GM12878 (cell line): Measurements from ENCODE around the gene NOVA2. TPM values are rescaled to one million over a fixed set of nuclear protein-coding genes. Genes with fewer than 3 reads are reported as not detected.

Source experiments
- ATAC-seq: fragments of 200-7000 bp; cut with Tn5 transposase; 3 replicates; pipeline ENCODE4 v1.9.1; 2020; ENCODE audit warnings: mild to moderate bottlenecking, moderate library complexity
- BruUV-seq: library from RNA; stranded (reverse); fragments of 400-500 nt; replicated peaks from 2 replicates; lab custom pipeline; 2021; lab: Mats Ljungman, UMichigan
- CTCF ChIA-PET: fragments of 300-600 bp; sonication (Branson Sonifier 250); formaldehyde crosslinking; extraction: SDS; loops from one replicate; lab custom pipeline; 2021; ENCODE audit warnings: inconsistent platforms; lab: Yijun Ruan, JAX
- POLR2A ChIA-PET: fragments of 350-600 bp; formaldehyde crosslinking; extraction: SDS; loops from one replicate; lab custom pipeline; 2021; ENCODE audit warnings: inconsistent platforms; lab: Charles Lee
- RAD21 ChIA-PET: fragments of 300-600 bp; sonication (Branson Sonifier 250); formaldehyde crosslinking; loops from one replicate; lab custom pipeline; 2023; ENCODE audit warnings: antibody characterized with exemption; ENCODE audit not compliant: unreplicated experiment; lab: Charles Lee
- SMC1A ChIA-PET: fragments of 300-600 bp; sonication (Branson Sonifier 250); formaldehyde crosslinking; loops from one replicate; lab custom pipeline; 2023; ENCODE audit not compliant: unreplicated experiment, uncharacterized antibody; lab: Charles Lee
- DNase-seq: peaks from one replicate; pipeline ENCODE4 v3.0.0-alpha.2; 2011; ENCODE audit warnings: low read depth, low spot score
- FAIRE-seq: peaks from 3 replicates; lab custom pipeline; 2011; peaks lifted over from hg19 to GRCh38; lab: Jason Lieb, UNC
- H2AFZ ChIP-seq: 2 replicates; pipeline ENCODE4 v1.6.0; 2011; ENCODE audit warnings: low read depth, low read length, control low read depth; ENCODE audit not compliant: control insufficient read depth
- H3K27ac ChIP-seq: 2 replicates; pipeline ENCODE4 v1.5.1; 2011; ENCODE audit warnings: control low read depth; ENCODE audit not compliant: control insufficient read depth, insufficient read depth
- H3K27me3 ChIP-seq, 2 experiments: replicated peaks in 1 of 2; 2 replicates each; pipeline versions ENCODE4 v1.6.0 to v1.6.1; 2011; ENCODE audit warnings: low read length in 1 of 2; ENCODE audit not compliant: control insufficient read depth in 2 of 2, insufficient read depth in 2 of 2
- H3K36me3 ChIP-seq, 2 experiments: 2 replicates each; pipeline ENCODE4 v1.5.1; 2011; ENCODE audit warnings: low read length in 1 of 2; ENCODE audit not compliant: control insufficient read depth in 2 of 2, insufficient read depth in 2 of 2
- H3K4me1 ChIP-seq: 2 replicates; pipeline ENCODE4 v1.6.1; 2011; ENCODE audit warnings: mild to moderate bottlenecking, low read length, moderate library complexity, mixed read lengths; ENCODE audit not compliant: control insufficient read depth, insufficient read depth
- H3K4me2 ChIP-seq: 2 replicates; pipeline ENCODE4 v1.6.0; 2011; ENCODE audit warnings: control low read depth; ENCODE audit not compliant: control insufficient read depth, insufficient read depth
- H3K4me3 ChIP-seq: fragments of 200-600 bp; sonication (generic); 2 replicates; pipeline ENCODE4 v1.5.1; 2016
- H3K79me2 ChIP-seq: 2 replicates; pipeline ENCODE4 v1.6.0; 2011; ENCODE audit warnings: low read length; ENCODE audit not compliant: control insufficient read depth, insufficient read depth
- H3K9ac ChIP-seq: 2 replicates; pipeline ENCODE4 v1.8.0; 2011; ENCODE audit warnings: low read length, control low read depth, mixed read lengths; ENCODE audit not compliant: control insufficient read depth, insufficient read depth
- H3K9me3 ChIP-seq: replicated peaks from 3 replicates; pipeline ENCODE4 v1.5.1; 2011; ENCODE audit warnings: mild to moderate bottlenecking, low read length; ENCODE audit not compliant: control insufficient read depth, insufficient read depth
- H4K20me1 ChIP-seq: 2 replicates; pipeline ENCODE4 v1.6.0; 2011; ENCODE audit not compliant: control insufficient read depth, insufficient read depth
- BRCA1 ChIP-seq: IDR thresholded peaks from 2 replicates; pipeline ENCODE4 v1.6.1; 2011; ENCODE audit warnings: low read depth, low read length, improper control_type of control experiment
- CREB1 ChIP-seq: IDR thresholded peaks from 2 replicates; pipeline ENCODE4 v1.6.1; 2012; ENCODE audit warnings: low read depth, mild to moderate bottlenecking, inconsistent platforms
- EED ChIP-seq: sonication (generic); IDR thresholded peaks from 2 replicates; pipeline ENCODE4 v1.6.1; 2016; ENCODE audit warnings: antibody characterized with exemption, low read depth
- NR2C2 ChIP-seq: IDR thresholded peaks from 2 replicates; pipeline ENCODE4 v1.6.1; 2011; ENCODE audit warnings: borderline replicate concordance, low read depth; ENCODE audit not compliant: control insufficient read depth, insufficient read length
- POLR2AphosphoS2 ChIP-seq: IDR thresholded peaks from 2 replicates; pipeline ENCODE4 v1.6.1; 2011; ENCODE audit warnings: low read depth, mild to moderate bottlenecking, low read length, improper control_type of control experiment, moderate library complexity
- RBBP5 ChIP-seq: fragments of 200-600 bp; sonication (generic); conservative IDR thresholded peaks from 2 replicates; pipeline ENCODE4 v1.6.1; 2016
- SRF ChIP-seq, 2 experiments: IDR thresholded peaks; 2 replicates each; pipeline ENCODE4 v1.6.1; 2011; ENCODE audit warnings: low read depth in 2 of 2, low read length in 2 of 2, mild to moderate bottlenecking in 1 of 2, moderate library complexity in 1 of 2
- STAT3 ChIP-seq: IDR thresholded peaks from 2 replicates; pipeline ENCODE4 v1.6.1; 2011; ENCODE audit warnings: low read depth, low read length, improper control_type of control experiment
- ZNF217 ChIP-seq: fragments of 450-650 bp; IDR thresholded peaks from 2 replicates; pipeline ENCODE4 v1.6.1; 2017; ENCODE audit warnings: antibody characterized with exemption, mild to moderate bottlenecking
- ZNF274 ChIP-seq: IDR thresholded peaks from one replicate; pipeline ENCODE4 v1.8.0; 2011; ENCODE audit not compliant: insufficient read length, insufficient read depth
- WGBS: methylation state at CpG from one replicate; pipeline ENCODE4 v1.1.6; 2016; ENCODE audit warnings: low lambda C conversion rate; ENCODE audit not compliant: insufficient replicate concordance, insufficient coverage; ENCODE audit errors: missing lambda C conversion rate; 5-methylcytosine and 5-hydroxymethylcytosine counted together
- in situ Hi-C: fragments of 300-500 bp; cut with MboI; formaldehyde crosslinking; loops from 9 replicates; pipeline ENCODE4 v1.14.3; 2018; ENCODE audit warnings: mixed read lengths
- intact Hi-C: fragments of 100-400 bp; cut with micrococcal nuclease; formaldehyde crosslinking; loops from one replicate; pipeline ENCODE4 v1.14.2; 2022; ENCODE audit not compliant: unreplicated experiment
- polyA plus RNA-seq, 11 experiments: library from polyadenylated mRNA; depleted of rRNA in 4 of 11; unstranded in 6 of 11; stranded (reverse) in 5 of 11; fragments of >200 nt; fragmentation: Nextera tagmentation in 4 of 11; fragmentation: Illumina TruSeq in 1 of 11; extraction: Ambion mirVana in 4 of 11; extraction: Trizol in 1 of 11; gene quantifications; 1 replicate in 1 of 11; 2 replicates in 10 of 11; pipeline versions ENCODE4 v1.2.1 to v1.2.3, GENCODE V29; 2011 to 2016; ENCODE audit warnings: inconsistent platforms in 2 of 11, missing spikeins in 2 of 11, low read depth in 1 of 11
- total RNA-seq, 4 experiments: library from RNA; depleted of rRNA in 3 of 4; stranded (reverse); fragments of >200 nt in 3 of 4; fragmentation: Illumina TruSeq in 1 of 4; extraction: Trizol in 1 of 4; gene quantifications; 2 replicates each; pipeline versions ENCODE4 v1.2.1 to v1.2.3, GENCODE V29; 2013 to 2021
- TF ChIP-seq, protein P1 (sequence below): fragments of 450-650 bp; IDR thresholded peaks from 2 replicates; pipeline ENCODE4 v1.6.1; 2017; ENCODE audit warnings: mild to moderate bottlenecking
- TF ChIP-seq, protein P2 (sequence below): IDR thresholded peaks from 2 replicates; pipeline ENCODE4 v1.6.1; 2012; ENCODE audit warnings: low read depth, low read length, improper control_type of control experiment
- TF ChIP-seq, protein P3 (sequence below): fragments of 450-650 bp; IDR thresholded peaks from 2 replicates; pipeline ENCODE4 v1.6.1; 2016; ENCODE audit warnings: mild to moderate bottlenecking, moderate library complexity, borderline replicate concordance
- TF ChIP-seq, protein P4 (sequence below): IDR thresholded peaks from 2 replicates; pipeline ENCODE4 v1.6.1; 2012; ENCODE audit warnings: low read depth, low read length, improper control_type of control experiment
- TF ChIP-seq, protein P5 (sequence below): IDR thresholded peaks from 2 replicates; pipeline ENCODE4 v1.6.1; 2011; ENCODE audit warnings: low read depth, mild to moderate bottlenecking, low read length, moderate library complexity, borderline replicate concordance; ENCODE audit errors: extremely low read depth

The NOVA2 gene
- total and polyA plus RNA-seq, 10 of the 15 experiments (the other 5 are each of a cell fraction or from before 2014, with no cell fraction given): under 0.01 to 0.44 (median 0.03) TPM; not detected in 4

DNA sequence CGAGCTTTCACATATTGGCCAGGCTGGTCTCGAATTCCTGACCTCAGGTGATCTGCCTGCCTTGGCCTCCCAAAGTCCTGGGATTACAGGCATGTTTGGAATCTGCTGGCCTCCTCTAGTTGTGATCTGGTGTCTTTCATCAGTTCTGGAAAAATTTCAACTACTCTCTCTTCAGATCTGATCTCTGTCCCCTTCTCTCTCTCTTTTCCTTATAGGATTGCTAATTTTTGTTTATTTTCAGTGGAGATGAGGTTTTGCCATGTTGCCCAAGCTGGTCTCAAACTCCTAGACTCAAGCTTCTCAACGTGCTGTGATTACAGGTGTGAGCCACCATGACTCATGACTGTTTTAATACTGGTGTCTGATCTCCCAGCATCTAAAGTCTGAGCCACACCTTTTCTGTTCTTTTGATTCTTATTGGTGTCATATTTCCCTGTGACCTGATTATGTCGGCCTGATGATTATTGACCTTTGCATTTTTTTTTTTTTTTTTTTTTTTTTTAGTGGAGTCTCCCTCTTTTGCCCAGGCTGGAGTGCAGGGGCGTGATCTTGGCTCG, 48.7 kb downstream of the NOVA2 start:
- in situ Hi-C loops: no loop called here
- H2AFZ ChIP-seq: no peak overlapping the region
- H3K4me2 ChIP-seq: no peak overlapping the region
- ChIA-PET POLR2A (no interaction called here), RAD21 (no interaction called here), CTCF (no interaction called here), SMC1A (interaction anchor here (0.6 kb wide), 1 partner anchor 874 kb away, joined by 3 read pairs; no protein-coding TSS in a partner anchor)
- H3K9ac ChIP-seq: no peak overlapping the region
- TF ChIP-seq NR2C2 (no peak), RBBP5 (no peak), POLR2AphosphoS2 (no peak), ZNF274 (no peak), CREB1 (no peak), EED (no peak), ZNF217 (no peak), BRCA1 (no peak), STAT3 (no peak), SRF (IDR thresholded peaks at IDR 0.05; ENCODE audit: low read depth in 2 of 2, low read length in 2 of 2) (no peak)
- TF ChIP-seq, protein P1, sequence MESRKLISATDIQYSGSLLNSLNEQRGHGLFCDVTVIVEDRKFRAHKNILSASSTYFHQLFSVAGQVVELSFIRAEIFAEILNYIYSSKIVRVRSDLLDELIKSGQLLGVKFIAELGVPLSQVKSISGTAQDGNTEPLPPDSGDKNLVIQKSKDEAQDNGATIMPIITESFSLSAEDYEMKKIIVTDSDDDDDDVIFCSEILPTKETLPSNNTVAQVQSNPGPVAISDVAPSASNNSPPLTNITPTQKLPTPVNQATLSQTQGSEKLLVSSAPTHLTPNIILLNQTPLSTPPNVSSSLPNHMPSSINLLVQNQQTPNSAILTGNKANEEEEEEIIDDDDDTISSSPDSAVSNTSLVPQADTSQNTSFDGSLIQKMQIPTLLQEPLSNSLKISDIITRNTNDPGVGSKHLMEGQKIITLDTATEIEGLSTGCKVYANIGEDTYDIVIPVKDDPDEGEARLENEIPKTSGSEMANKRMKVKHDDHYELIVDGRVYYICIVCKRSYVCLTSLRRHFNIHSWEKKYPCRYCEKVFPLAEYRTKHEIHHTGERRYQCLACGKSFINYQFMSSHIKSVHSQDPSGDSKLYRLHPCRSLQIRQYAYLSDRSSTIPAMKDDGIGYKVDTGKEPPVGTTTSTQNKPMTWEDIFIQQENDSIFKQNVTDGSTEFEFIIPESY: no peak
- TF ChIP-seq, protein P2, sequence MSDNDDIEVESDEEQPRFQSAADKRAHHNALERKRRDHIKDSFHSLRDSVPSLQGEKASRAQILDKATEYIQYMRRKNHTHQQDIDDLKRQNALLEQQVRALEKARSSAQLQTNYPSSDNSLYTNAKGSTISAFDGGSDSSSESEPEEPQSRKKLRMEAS: no peak
- TF ChIP-seq, protein P3, sequence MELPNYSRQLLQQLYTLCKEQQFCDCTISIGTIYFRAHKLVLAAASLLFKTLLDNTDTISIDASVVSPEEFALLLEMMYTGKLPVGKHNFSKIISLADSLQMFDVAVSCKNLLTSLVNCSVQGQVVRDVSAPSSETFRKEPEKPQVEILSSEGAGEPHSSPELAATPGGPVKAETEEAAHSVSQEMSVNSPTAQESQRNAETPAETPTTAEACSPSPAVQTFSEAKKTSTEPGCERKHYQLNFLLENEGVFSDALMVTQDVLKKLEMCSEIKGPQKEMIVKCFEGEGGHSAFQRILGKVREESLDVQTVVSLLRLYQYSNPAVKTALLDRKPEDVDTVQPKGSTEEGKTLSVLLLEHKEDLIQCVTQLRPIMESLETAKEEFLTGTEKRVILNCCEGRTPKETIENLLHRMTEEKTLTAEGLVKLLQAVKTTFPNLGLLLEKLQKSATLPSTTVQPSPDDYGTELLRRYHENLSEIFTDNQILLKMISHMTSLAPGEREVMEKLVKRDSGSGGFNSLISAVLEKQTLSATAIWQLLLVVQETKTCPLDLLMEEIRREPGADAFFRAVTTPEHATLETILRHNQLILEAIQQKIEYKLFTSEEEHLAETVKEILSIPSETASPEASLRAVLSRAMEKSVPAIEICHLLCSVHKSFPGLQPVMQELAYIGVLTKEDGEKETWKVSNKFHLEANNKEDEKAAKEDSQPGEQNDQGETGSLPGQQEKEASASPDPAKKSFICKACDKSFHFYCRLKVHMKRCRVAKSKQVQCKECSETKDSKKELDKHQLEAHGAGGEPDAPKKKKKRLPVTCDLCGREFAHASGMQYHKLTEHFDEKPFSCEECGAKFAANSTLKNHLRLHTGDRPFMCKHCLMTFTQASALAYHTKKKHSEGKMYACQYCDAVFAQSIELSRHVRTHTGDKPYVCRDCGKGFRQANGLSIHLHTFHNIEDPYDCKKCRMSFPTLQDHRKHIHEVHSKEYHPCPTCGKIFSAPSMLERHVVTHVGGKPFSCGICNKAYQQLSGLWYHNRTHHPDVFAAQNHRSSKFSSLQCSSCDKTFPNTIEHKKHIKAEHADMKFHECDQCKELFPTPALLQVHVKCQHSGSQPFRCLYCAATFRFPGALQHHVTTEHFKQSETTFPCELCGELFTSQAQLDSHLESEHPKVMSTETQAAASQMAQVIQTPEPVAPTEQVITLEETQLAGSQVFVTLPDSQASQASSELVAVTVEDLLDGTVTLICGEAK: no peak
- TF ChIP-seq, protein P4, sequence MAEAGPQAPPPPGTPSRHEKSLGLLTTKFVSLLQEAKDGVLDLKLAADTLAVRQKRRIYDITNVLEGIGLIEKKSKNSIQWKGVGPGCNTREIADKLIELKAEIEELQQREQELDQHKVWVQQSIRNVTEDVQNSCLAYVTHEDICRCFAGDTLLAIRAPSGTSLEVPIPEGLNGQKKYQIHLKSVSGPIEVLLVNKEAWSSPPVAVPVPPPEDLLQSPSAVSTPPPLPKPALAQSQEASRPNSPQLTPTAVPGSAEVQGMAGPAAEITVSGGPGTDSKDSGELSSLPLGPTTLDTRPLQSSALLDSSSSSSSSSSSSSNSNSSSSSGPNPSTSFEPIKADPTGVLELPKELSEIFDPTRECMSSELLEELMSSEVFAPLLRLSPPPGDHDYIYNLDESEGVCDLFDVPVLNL: no peak
- TF ChIP-seq, protein P5, sequence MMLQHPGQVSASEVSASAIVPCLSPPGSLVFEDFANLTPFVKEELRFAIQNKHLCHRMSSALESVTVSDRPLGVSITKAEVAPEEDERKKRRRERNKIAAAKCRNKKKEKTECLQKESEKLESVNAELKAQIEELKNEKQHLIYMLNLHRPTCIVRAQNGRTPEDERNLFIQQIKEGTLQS: no peak
- no peaks in the 10 kb centered on the region for H3K27me3 ChIP-seq
- no peak for FAIRE-seq
- no peaks in the 10 kb centered on the region for H3K79me2 ChIP-seq
- no peak overlapping the region for H3K27ac ChIP-seq
- no peak for ATAC-seq
- no peaks in the 10 kb centered on the region for H3K9me3 ChIP-seq
- DNase-seq: no peak
- no peak overlapping the region for H3K4me3 ChIP-seq
- no peaks in the 10 kb centered on the region for H3K36me3 ChIP-seq
- no TSS peak for BruUV-seq
- no peaks in the 10 kb centered on the region for H4K20me1 ChIP-seq
- intact Hi-C loops: no loop called here
- WGBS: 27% methylated on average over 6 of the region's 6 CpGs
- H3K4me1 ChIP-seq: no peaks in the 10 kb centered on the region; the same call in 1 of the 2 replicates
